GM19025 (cell line): ENCODE measurements around the gene NACA.
"Not testable (repeated sequence)": the region's sequence is repeated elsewhere in the genome, so short reads cannot be mapped to it uniquely, and the experiment has no call there.

Experiments used
- ATAC-seq: cut with Tn5 transposase; IDR thresholded peaks from one replicate; pipeline ENCODE4 v1.9.1; 2021; ENCODE audit warnings: mild to moderate bottlenecking, low read depth, moderate library complexity; ENCODE audit not compliant: unreplicated experiment

The NACA gene

DNA sequence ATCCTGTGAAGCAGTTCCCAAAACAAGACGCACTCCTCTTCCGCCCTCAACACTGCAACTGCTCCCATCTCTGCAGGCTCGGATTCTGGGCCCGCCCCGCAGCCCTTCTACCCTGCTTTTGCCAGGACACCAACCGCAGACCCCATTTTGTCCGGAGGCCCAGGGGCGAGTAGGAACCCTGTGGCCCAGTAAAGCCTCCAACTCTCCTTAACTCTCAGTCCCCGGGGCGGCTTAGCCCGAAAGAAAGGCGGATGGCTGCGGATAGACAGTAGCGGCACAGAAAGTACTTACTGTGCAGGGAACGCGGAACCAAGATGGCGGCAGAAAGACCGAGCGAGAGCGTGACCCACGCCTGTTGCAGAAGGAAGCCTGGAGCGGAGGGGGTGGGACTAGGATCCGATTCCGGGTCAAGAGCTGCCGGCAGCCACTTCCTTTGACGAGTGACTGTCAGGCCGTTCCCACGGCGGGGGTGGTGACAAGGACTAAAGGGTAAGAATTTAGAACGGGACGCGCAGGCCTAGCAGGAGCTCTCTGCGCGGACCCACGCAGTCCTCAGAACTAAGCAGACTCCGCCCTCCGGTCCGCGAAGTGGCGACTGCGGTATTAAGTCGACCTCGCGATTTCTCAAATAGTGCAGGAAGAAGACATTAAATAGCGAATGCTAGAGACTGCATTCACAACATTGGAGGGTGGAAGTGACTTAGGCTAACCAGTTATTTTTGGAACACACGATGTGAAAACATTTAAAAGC, at the start of gene NACA:
TSS of gene NACA (minus strand) at position 328 of the 751 bp plus-strand sequence. CDS start 778 bp downstream, outside the sequence.
- peak; percentile 94 for ATAC-seq

DNA sequence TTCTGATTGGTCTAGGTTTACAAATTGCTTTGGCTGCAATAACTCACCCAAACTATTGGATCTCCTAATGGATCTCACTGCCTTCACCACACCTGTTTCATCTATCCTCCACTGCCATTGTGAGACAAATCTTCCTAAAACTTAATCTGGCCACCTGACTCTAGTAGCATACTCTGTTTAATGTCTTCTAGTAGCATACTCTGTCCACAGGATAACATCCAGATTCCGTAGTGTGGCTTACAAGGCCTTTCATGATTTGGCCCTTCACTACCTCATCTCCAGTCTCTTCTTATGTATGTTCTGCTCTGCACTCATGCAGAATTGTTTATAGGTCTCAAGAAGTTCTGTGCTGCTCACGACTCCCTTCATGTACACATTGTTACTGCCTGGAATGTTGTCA, 48.0 kb upstream of the NACA start:
- no peak for ATAC-seq

DNA sequence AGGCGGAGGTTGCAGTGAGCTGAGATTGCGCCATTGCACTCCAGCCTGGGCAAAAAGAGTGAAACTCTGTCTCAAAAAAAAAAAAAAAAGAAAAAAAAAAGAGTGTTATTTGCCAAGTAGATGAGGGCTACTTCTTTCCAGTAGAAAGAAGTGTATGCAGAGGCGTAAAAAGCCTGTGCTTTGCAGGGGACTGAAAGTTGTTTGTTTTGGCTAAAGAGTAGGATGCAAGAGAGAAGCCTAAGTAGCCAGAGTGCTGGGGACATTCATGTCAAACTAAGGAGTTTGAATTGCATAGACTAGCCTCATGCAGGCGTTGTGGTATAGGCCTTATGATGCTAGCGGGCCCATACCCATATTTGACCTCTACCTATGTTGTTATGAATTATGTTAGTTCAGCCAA, 47.5 kb upstream of the NACA start:
- no peak for ATAC-seq

DNA sequence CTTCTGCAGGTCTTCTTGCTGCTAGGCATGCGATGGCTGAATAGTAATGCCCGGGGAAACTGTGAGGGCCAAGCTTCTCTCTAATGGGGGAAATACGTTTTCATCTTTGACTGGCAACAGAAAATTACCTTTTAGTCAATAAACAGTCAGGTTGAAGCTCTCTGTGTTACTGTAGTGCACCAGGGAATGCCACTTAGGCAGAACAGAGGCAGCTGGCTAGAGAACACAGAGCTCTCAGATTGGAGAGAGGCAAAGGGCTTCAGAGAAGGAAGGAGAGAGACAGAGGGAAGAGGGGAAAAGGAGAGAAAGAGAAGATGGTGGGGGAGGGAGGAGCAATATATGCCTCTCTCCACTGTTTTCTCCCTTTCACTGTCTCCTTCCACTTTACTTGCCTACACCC, 44.8 kb upstream of the NACA start:
- ATAC-seq = no peak

DNA sequence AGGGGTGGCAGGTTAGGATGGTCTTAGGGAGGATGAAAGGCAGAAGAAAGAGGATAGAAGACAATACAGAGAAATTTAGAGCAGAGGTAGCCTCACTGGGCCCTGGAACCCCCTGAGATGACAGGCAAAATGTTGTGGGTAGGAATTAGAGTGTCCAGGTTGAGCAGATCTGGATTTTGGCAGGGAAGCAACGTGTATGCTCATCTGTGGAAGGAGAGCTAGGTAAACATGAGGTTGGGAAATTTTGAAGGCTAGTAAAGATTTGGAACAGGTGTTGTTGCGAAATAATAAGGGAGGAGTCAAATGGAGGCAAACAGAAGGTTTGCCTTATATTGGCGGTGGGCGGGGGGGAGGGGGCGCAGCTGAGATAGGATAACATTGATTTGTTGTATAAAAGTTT, 43.3 kb upstream of the NACA start:
- no peak for ATAC-seq

DNA sequence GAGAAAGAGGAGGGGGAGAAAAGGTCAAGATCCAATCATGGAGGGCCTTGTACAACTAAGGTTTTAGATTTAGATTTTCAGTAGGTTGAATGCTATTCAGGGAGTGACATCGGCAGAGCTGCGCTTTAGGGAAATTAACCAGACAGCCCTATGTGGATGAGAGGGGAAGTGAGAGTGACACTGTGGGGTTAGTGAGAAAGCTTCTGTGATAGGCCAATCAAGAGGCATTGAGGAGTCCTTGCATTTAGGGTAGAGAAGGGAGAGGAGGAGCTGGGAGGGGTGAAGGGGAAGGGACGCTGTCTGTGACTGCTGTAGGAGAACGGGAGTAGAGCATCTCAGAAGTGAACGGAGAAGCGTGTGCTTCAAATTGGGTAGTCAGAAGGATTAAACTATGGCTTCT, 41.4 kb upstream of the NACA start:
- ATAC-seq = peak; percentile 98

DNA sequence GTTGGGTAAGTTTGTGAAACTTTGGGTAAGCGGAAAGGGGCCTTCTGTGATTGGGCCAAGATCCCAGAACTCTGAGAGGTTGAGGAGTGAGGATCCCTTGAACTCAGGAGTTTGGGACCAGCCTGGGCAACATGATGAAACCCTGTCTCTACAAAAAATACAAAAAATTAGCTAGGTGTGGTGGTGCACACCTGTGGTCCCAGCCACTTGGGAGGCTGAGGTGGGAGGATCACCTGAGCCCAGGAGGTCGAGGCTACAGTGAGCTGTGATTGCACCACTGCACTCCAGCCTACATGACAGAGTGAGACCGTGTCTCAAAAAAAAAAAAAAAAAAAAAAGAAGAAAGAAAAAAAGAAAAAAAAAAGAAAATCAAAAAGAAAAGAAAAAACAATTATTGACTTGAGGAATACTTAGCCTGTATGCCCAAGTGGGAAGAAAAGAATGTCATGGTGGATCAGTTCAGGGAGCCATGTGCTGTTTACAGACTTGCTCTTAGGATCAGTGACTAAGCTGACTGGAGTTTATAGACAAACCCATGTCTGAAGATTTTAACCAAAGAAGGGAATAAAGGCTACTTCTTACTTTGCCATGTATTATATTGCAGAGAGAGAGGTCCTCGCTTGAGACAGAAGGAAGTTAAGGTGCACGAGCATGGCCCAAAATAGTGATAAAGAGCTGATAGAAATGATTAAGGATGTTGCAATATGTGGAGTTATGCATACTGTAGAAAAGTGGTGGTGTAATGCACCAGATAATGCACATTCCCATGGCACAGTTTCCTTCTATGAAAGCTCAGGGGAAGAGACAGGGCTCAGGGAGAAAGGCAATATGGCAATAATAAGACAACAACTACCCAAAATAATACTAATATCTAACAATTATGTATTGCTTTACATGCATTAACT, 38.9 kb upstream of the NACA start:
- ATAC-seq = no peak

DNA sequence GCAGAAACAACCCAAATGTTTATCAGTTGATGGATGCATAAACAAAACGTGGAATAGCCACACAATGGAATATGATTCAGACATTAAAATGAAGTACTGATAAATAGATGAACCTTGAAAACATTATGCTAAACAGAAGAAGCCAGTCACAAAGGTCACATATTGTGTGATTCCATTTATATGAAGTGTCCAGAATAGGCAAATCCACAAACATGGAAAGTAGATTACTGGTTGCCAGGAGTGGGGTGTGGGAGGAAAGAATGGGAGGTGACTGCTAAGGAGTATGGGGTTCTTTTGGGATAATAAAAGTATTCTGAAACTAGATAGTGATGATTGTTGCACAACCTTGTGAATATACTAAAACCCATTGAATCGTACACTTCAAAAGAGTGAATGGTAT, 36.7 kb upstream of the NACA start:
- ATAC-seq = no peak

DNA sequence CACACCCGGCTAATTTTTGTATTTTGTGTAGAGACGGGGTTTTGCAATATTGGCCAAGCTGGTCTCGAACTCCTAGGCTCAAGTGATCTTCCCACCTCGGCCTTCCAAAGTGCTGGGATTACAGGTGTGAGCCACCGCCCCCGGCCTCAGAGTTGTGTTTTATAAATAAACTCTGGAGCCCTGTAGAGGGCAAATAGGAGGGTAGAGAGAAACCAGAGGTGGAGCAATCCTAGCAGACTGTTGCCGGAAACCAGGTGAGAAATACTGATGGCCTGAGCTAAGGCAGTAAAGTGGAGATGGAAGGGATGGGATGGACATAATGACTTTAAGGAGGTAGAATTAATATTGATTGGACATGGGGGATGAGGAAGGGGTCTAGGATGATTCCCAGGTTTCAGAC, 35.4 kb upstream of the NACA start:
- no peak for ATAC-seq

DNA sequence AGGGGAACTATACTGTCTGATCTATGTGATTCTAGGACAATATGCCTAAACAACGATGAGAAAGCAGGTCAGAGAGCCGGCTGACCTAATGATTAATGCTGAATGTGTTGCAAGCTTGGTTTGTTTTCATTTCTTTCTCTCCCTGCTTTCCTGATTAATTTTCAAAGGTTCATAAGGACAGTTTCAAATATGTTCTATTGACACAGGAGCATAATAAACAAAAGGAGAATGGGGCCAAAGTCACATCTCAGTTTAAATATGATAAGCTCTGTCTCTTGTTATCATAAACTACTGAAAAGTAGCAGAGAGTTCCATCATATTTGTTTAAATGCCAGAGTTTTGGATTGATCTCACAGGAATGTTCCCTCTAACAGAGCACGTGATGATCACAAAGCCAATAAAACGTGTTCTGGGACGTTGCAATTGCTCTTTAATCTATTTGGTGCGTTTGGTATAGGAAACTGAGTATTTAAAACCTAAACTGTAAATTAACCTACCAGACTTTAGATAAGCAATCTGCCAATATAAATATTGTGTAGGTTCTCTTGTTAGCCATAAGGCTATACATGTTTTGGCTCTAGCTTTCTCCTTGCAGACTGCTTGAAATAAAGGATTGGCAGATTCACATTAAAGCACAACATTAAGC, 34.3 kb upstream of the NACA start:
- ATAC-seq = no peak

DNA sequence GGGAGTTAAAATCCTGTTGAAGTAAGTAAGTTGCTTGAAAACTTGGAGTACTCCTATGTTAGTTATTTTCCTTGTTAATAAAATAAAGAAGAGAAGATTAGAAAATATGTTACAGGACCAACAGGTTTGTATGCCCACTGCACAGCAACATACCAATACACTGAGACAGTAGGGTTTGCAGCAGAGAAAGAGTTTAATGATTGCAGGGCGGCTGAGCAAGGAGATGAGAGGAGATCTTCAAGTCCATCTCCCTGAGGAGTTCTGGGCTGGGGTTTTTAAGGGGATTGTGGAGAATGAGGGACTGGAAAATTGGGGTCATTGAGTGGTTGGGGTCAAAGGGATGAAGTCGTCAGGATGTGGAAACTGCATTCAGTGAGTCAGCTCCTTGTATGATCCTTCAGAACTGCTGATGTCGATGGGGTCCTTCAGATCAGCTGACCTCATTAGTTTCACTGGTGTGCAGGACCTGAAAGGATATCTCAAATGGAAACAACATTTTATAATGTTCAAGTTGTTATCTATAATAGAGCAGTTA, 33.7 kb upstream of the NACA start:
- ATAC-seq = no peak

DNA sequence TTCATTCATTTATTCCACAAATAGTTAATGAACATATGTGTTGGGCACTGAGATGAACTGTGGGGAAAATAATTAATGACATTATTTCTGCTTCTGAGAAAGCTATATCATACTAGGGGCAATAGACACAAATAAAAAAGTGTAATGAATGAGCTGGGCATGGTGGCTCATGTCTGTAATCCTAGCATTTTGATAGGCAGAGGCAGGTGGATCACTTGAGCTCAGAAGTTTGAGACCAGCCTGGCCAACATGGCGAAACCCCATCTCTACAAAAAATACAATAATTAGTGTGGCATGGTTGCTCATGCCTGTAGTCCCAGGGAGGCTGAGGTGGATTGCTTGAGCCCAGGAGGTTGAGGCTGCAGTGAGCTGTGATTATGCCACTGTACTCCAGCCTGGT, 32.9 kb upstream of the NACA start:
- ATAC-seq = not testable (repeated sequence)

DNA sequence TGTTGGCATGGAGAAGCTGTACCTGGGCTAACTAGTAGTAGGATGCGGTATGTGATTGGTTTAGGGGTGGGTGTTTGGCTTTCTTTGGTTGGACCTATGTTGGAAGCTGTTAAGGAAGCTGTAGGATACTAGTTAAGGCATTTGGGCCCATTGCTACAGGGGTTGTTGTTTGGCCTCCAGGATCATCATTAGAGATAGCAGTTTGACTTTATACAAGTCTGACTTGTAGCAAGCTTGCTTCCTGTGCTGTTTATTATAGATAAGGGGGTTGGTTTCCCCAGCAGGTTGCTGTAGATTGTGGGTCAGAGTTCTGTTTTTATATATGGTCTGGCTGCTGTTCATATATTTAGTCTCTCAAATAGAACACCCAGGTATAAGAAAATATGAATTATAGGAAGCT, 28.5 kb upstream of the NACA start:
- no peak for ATAC-seq

DNA sequence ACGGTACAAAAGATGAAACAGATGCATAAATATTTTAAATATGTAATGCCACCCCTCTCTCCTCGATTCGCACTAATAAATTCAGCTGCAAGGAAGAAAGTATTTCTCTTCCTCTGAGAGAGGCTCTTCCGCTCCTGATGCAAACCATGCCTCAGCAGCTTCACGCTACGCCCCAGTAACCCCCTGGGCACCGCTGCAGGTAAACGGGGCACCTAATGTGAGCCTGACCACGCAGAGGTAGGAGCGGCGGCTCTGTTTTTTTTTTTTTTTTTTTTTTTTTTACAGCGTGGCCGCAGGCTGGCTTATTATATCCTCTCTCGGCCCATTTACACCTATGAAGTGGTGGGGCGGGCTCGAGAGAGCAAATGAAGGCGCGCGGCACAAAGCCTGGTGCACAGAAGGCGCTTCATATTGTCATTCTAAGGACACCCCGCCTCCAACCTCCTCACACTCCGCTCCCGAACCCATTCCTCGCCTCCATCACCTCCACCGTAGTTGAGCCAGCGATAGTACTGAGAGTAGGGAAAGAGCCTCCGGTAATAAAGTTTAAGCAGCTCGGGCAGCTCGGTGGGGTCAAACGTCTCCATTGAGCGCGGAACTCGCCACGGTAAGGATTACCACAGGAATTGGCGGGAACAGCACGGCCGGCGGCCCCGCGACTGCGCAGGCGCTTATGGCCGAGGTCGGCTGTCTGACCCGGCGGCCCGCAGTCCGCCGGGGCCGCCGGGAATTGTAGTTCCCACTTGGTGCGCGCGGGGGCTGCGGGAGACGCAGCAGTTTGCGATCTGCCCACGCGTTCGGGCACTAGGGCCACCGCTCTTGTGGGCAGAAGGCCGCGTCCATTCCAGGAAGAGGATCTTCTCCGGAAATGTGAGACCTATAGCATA, 26.9 kb upstream of the NACA start, which contains the start of gene PRIM1:
TSS of gene PRIM1 (minus strand) at position 612 of the 887 bp plus-strand sequence. CDS start at position 587, 25 bp downstream.
- peak; percentile 69 for ATAC-seq

DNA sequence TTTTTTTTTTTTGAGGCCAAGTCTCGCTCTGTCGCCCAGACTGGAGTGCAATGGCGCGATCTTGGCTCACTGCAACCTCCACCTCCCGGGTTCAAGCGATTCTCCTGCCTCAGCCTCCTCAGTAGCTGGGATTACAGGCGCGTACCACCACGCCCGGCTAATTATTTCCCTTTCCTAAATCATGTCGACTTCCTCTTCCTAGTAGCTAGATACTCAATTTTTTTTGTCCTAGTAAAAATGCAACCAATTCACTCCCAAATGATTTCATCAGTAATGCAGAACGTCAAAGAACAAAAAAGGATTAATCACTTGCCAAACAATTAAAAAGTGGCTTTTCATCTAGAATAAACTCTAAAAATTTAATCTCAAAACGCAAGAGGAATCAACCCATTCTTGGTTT, 25.5 kb upstream of the NACA start:
- ATAC-seq = not testable (repeated sequence)

DNA sequence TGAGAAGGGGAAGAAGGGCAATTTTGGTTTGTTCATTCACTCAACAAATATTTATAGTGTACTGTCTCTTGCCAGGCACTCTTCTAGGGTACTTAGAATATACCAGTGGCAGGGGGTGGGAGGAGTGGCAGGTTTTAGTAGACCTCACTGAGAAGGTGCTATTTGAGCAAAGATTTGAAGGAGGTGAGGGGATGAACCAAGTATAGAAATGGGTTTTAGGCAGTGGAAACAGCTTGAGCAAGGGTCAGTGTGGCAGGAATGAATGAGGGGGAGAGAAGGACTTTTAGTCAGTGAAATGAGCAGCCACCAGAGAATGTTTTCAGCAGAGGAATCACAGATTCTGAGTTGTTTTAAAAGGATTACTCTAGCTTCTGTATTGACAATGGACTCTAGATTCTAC, 24.8 kb upstream of the NACA start:
- no peak for ATAC-seq

DNA sequence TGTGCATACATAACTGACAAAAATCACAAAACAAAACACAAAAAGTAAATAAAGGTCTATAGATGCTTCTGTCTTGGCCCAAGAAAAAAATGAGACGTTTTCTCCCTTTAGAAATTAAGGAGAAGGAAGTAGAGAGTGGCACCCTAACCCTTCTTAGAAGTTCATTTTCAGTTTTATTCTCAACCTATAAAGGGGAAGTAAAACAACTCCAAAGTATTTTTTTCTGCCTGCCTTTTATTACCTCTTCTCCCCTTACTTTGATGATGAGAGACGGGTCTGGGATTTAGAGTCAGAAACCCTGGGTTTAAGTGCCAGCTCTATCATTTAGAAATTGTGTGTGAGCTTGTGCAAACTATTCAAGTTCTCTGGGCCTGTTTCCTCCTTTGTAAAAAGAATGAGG, 24.3 kb upstream of the NACA start:
- ATAC-seq = no peak

DNA sequence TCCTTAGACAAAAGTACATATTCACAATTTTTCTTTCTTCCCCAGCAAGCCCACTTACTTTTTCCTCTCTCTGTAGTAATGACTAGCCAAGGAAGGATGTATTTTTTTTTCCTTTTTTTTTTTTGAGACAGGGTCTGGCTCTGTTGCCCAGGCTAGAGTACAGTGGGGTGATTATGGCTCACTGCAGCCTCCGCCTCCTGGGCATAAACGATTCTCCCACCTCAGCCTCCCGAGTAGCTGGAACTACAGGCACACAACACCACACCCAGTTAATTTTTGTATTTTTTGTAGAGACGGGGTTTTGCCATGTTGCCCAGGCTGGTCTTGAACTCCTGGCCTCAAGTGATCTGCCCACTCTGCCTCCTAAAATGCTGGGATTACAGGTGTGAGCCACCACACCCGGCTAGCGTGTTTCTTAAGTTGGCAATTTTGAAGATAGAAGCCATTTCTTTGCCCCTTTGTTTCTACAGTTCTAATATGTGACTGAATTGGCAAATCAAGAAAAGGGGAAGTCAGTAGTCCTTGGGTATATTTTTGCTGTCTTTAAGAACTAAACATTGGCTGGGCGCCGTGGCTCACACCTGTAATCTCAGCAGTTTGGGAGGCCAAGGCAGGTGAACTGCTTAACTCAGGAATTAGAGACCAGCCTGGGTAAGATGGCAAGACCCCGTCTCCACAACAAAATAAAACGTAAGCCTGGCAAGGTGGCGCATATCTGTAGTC, 3.2 kb upstream of the NACA start:
- no peak for ATAC-seq

DNA sequence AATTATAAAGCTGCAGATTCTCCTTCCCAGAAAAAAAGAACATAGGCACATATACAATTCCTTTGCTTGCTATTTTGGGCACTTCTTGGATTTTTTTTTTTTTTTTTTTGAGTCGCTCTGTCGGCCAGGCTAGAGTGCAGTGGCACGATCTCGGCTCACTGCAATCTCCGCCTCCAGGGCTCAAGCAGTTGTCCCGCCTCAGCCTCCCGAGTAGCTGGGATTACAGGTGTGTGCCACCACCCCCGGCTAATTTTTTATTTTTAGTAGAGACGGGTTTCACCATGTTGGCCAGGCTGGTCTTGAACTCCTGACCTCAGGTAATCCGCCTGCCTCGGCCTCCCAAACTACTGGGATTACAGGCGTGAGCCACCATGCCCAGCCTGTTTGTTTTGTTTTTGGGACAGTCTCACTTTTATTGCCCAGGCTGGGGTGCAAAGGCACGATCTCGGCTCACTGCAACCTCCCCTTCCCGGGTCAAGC, 1.1 kb upstream of the NACA start:
- ATAC-seq = not testable (repeated sequence)
